DOHH2 (cell line): ENCODE measurements around the gene ACTG2.

ENCODE experiments used
- H3F3A ChIP-seq: fragments of 200-600 bp; sonication (generic), shearing (Covaris generic); 2 replicates; pipeline ENCODE4 v1.6.0; 2016; ENCODE audit warnings: antibody characterized with exemption, mild to moderate bottlenecking; ENCODE audit not compliant: control insufficient read depth, insufficient read depth
- H3K27ac ChIP-seq: fragments of 200-600 bp; sonication (generic); 2 replicates; pipeline ENCODE4 v1.5.1; 2014; ENCODE audit warnings: low read depth, mild to moderate bottlenecking, low read length, moderate library complexity
- H3K27me3 ChIP-seq: fragments of 200-600 bp; sonication (generic); 2 replicates; pipeline ENCODE4 v1.6.1; 2014; ENCODE audit warnings: mild to moderate bottlenecking, low read length, mixed read lengths; ENCODE audit not compliant: control insufficient read depth
- H3K36me3 ChIP-seq: fragments of 200-600 bp; sonication (generic); 2 replicates; pipeline ENCODE4 v1.6.1; 2014; ENCODE audit warnings: mild to moderate bottlenecking, low read length, moderate library complexity, mixed read lengths; ENCODE audit not compliant: control insufficient read depth
- H3K4me1 ChIP-seq: fragments of 200-600 bp; sonication (generic); 2 replicates; pipeline ENCODE4 v1.6.1; 2014; ENCODE audit warnings: mild to moderate bottlenecking, low read length, mixed read lengths; ENCODE audit not compliant: control insufficient read depth
- H3K4me2 ChIP-seq: fragments of 200-600 bp; sonication (generic); 2 replicates; pipeline ENCODE4 v1.6.0; 2014; ENCODE audit warnings: mild to moderate bottlenecking, low read length, moderate library complexity
- H3K4me3 ChIP-seq: fragments of 200-600 bp; sonication (generic); 2 replicates; pipeline ENCODE4 v1.5.1; 2014; ENCODE audit warnings: mild to moderate bottlenecking, low read length, mixed read lengths
- H3K79me2 ChIP-seq: fragments of 200-600 bp; sonication (generic); 2 replicates; pipeline ENCODE4 v1.6.1; 2014; ENCODE audit warnings: mild to moderate bottlenecking, low read length, mixed read lengths; ENCODE audit not compliant: control insufficient read depth
- H3K9me2 ChIP-seq: fragments of 200-600 bp; sonication (generic); replicated peaks from 2 replicates; pipeline ENCODE4 v1.6.1; 2014; ENCODE audit warnings: mild to moderate bottlenecking, low read length, mixed read lengths; ENCODE audit not compliant: control insufficient read depth
- H3K9me3 ChIP-seq: fragments of 200-600 bp; sonication (generic); 2 replicates; pipeline ENCODE4 v1.6.1; 2014; ENCODE audit warnings: antibody characterized with exemption, low read length, mixed read lengths; ENCODE audit not compliant: control insufficient read depth, insufficient read depth
- H4K20me1 ChIP-seq: fragments of 200-600 bp; sonication (generic); 2 replicates; pipeline ENCODE4 v1.6.0; 2014; ENCODE audit warnings: low read depth, mild to moderate bottlenecking, antibody characterized with exemption, low read length, moderate library complexity; ENCODE audit not compliant: control insufficient read depth, insufficient read depth
- CTCF ChIP-seq: fragments of 200-600 bp; sonication (generic); IDR thresholded peaks from one replicate; pipeline ENCODE4 v1.5.1; 2014; ENCODE audit warnings: antibody characterized with exemption, mild to moderate bottlenecking, low read depth, low read length; ENCODE audit not compliant: poor library complexity, severe bottlenecking
- EZH2phosphoT487 ChIP-seq: fragments of 200-600 bp; sonication (generic); IDR thresholded peaks from 2 replicates; pipeline ENCODE4 v1.6.1; 2017; ENCODE audit warnings: borderline replicate concordance, mild to moderate bottlenecking, antibody characterized with exemption, low read length, moderate library complexity, mixed read lengths

Gene ACTG2

GRCh38 chr2:73892631-73893329 is at the start of gene ACTG2:
Gene ACTG2, plus strand, starts transcription at chr2:73893008. Its CDS starts 8,304 bp downstream, at chr2:73901312.
- Histone ChIP-seq H3K27ac (no peak within 1 kb of the TSS), H3K9me2 (no peaks in the 10 kb centered on the region), H3K79me2 (no peaks in the 10 kb centered on the region), H3F3A (no peaks in the 10 kb centered on the region), H3K4me2 (no peak within 1 kb of the TSS), H3K9me3 (no peaks in the 10 kb centered on the region), H3K36me3 (no peaks in the 10 kb centered on the region), H3K4me1 (no peaks in the 10 kb centered on the region), H3K27me3 (peaks cover 6% of the 10 kb centered on the region; the same call in 1 of the 2 replicates), H3K4me3 (no peak within 1 kb of the TSS), H4K20me1 (no peaks in the 10 kb centered on the region)
- TF ChIP-seq EZH2phosphoT487 (no peak), CTCF (no peak)

- Histone ChIP-seq H3K9me3 (no peaks in the 10 kb centered on the region), H3K4me1 (no peaks in the 10 kb centered on the region), H3K79me2 (peaks cover 23% of the 10 kb centered on the region), H3K4me2 (no peak overlapping the region), H3K27ac (no peak overlapping the region), H4K20me1 (no peaks in the 10 kb centered on the region), H3K4me3 (no peak overlapping the region), H3K9me2 (no peaks in the 10 kb centered on the region), H3K27me3 (no peaks in the 10 kb centered on the region), H3K36me3 (peaks cover 81% of the 10 kb centered on the region), H3F3A (no peaks in the 10 kb centered on the region)
- TF ChIP-seq CTCF (no peak), EZH2phosphoT487 (no peak)
These were observed 48.7 kb upstream of the ACTG2 start for GRCh38 chr2:73844087-73844486.

GRCh38 chr2:73850009-73850408 is 42.8 kb upstream of the ACTG2 start:
- no peak for TF ChIP-seq CTCF
- no peak for TF ChIP-seq EZH2phosphoT487
- Histone ChIP-seq H3K27ac (no peak overlapping the region), H3K79me2 (no peaks in the 10 kb centered on the region), H4K20me1 (no peaks in the 10 kb centered on the region), H3K36me3 (peaks cover 89% of the 10 kb centered on the region), H3K4me3 (no peak overlapping the region), H3K9me2 (no peaks in the 10 kb centered on the region), H3K4me2 (no peak overlapping the region), H3K27me3 (no peaks in the 10 kb centered on the region), H3K4me1 (no peaks in the 10 kb centered on the region), H3K9me3 (no peaks in the 10 kb centered on the region), H3F3A (no peaks in the 10 kb centered on the region)

GRCh38 chr2:73851274-73851673 is 41.5 kb upstream of the ACTG2 start:
- no peak for TF ChIP-seq EZH2phosphoT487
- TF ChIP-seq CTCF: peak; percentile 39
- Histone ChIP-seq H3K27ac (no peak overlapping the region), H3K4me1 (peaks cover 9% of the 10 kb centered on the region), H3K9me3 (no peaks in the 10 kb centered on the region), H3K79me2 (no peaks in the 10 kb centered on the region), H3K4me2 (no peak overlapping the region), H3K36me3 (peaks cover 90% of the 10 kb centered on the region), H3K9me2 (no peaks in the 10 kb centered on the region), H4K20me1 (no peaks in the 10 kb centered on the region), H3K27me3 (no peaks in the 10 kb centered on the region), H3F3A (no peaks in the 10 kb centered on the region), H3K4me3 (no peak overlapping the region)
